Right lobe of liver (tissue), 6 donors: Measurements from ENCODE around the gene TCF12. TPM values are rescaled to one million over a fixed set of nuclear protein-coding genes. Genes with fewer than 3 reads are reported as not detected.

Experiments used
- ATAC-seq, 4 donors: fragments of 200-7000 bp; cut with Tn5 transposase; one replicate each; pipeline ENCODE4 v1.9.1; 2020; ENCODE audit warnings: mild to moderate bottlenecking in 4 of 4, moderate library complexity in 4 of 4
- DNase-seq, 3 donors: peaks; one replicate each; pipeline ENCODE4 v3.0.0-alpha.2; 2020
- H3K27ac ChIP-seq, 3 donors: fragments of 200-600 bp; one replicate each; pipeline ENCODE4 v1.8.0; 2022
- H3K27me3 ChIP-seq, 2 donors: fragments of 200-600 bp; one replicate each; pipeline ENCODE4 v1.8.0; 2022
- H3K36me3 ChIP-seq, 4 donors: fragments of 200-600 bp; sonication (generic) in 1 of 4; one replicate each; pipeline versions ENCODE4 v1.5.1 to v1.8.0; 2017 to 2022; ENCODE audit warnings: control low read depth in 1 of 4
- H3K4me1 ChIP-seq, 4 donors: fragments of 200-600 bp; sonication (generic) in 1 of 4; one replicate each; pipeline versions ENCODE4 v1.5.1 to v1.8.0; 2017 to 2022; ENCODE audit warnings: control low read depth in 1 of 4
- H3K4me3 ChIP-seq, 3 donors: fragments of 200-600 bp; one replicate each; pipeline ENCODE4 v1.8.0; 2022
- H3K9me3 ChIP-seq, 4 donors: fragments of 200-600 bp; sonication (generic) in 1 of 4; one replicate each; pipeline versions ENCODE4 v1.5.1 to v1.8.0; 2017 to 2022; ENCODE audit warnings: control low read depth in 1 of 4
- CTCF ChIP-seq, 4 donors: fragments of 200-600 bp in 3 of 4; fragments of 450-650 bp in 1 of 4; IDR thresholded peaks; one replicate each; pipeline versions ENCODE4 v1.5.1 to v1.8.0; 2016 to 2022; ENCODE audit warnings: antibody characterized with exemption in 4 of 4, mild to moderate bottlenecking in 2 of 4
- POLR2A ChIP-seq: fragments of 450-650 bp; IDR thresholded peaks from one replicate; pipeline ENCODE4 v1.6.1; 2017; ENCODE audit warnings: antibody characterized with exemption, mild to moderate bottlenecking
- WGBS: methylation state at CpG from one replicate; pipeline ENCODE4 v1.1.6; 2018; ENCODE audit warnings: low coverage, low lambda C conversion rate; ENCODE audit not compliant: insufficient coverage; ENCODE audit errors: missing lambda C conversion rate; 5-methylcytosine and 5-hydroxymethylcytosine counted together
- intact Hi-C, 2 donors: fragments of 100-400 bp; cut with DNase I; formaldehyde crosslinking; loops; one replicate each; pipeline versions ENCODE4 v1.11.2 to v1.14.1; 2022
- total RNA-seq, 6 experiments: library from RNA; depleted of rRNA in 2 of 6; stranded (reverse); fragments of >200 nt in 2 of 6; fragmentation: NEBNext Ultra II Directional in 3 of 6; extraction: Animal tissue kit (Norgen Biotek cat#: 25700) in 3 of 6; gene quantifications; one replicate each; pipeline versions ENCODE4 v1.1.0 to v1.2.4, GENCODE V29; 2016 to 2023
- donor health status: DM: no; HTN: yes; CAD: no.
- donor health status: DM: no; HTN: no; CAD: no.
- donor health status: DM: no; HTN: no; CAD: no.
- donor health status: DM: no; HTN: yes; CAD: no.
- donor health status: DM: no; HTN: yes; CAD: no.

Gene TCF12
- total RNA-seq, 6 experiments from 2014 or later, result 28.9 to 41.9 (median 35.3) TPM

- DNase-seq (no peak), ATAC-seq (peak in 1 of 4 donors; percentile 8)
- intact Hi-C loops, result no loop called here
- no peaks in the 10 kb centered on the region for H3K9me3 ChIP-seq
- H3K27ac ChIP-seq, result no peak overlapping the region
- no peak overlapping the region for H3K4me3 ChIP-seq
- H3K36me3 ChIP-seq, result no peaks in the 10 kb centered on the region
- TF ChIP-seq CTCF (IDR thresholded peaks at IDR 0.05) (no peak), POLR2A (no peak)
- no peaks in the 10 kb centered on the region for H3K27me3 ChIP-seq
- 82% methylated on average over 6 of the region's 14 CpGs for WGBS
- no peaks in the 10 kb centered on the region for H3K4me1 ChIP-seq
Observed at GRCh38 chr15:57298843-57299550, 380.6 kb downstream of the TCF12 start.

- H3K4me1 ChIP-seq, result peaks cover 0 to 5% (median 0%) of the 10 kb centered on the region in 4 donors
- no peaks in the 10 kb centered on the region for H3K36me3 ChIP-seq
- ATAC-seq (no peak), DNase-seq (no peak)
- no peak overlapping the region for H3K27ac ChIP-seq
- WGBS, result 53% methylated on average over 3 of the region's 4 CpGs
- TF ChIP-seq POLR2A, result no peak
- no peak for TF ChIP-seq CTCF (IDR thresholded peaks at IDR 0.05)
- H3K9me3 ChIP-seq, result no peaks in the 10 kb centered on the region
- H3K27me3 ChIP-seq, result no peaks in the 10 kb centered on the region
- no peak overlapping the region for H3K4me3 ChIP-seq
- intact Hi-C loops, result loop anchor here (10.0 kb wide), 2 partner anchors 797 to 807 kb away; no protein-coding TSS in a partner anchor
Observed at GRCh38 chr15:57301307-57301706, 382.9 kb downstream of the TCF12 start.

DNA sequence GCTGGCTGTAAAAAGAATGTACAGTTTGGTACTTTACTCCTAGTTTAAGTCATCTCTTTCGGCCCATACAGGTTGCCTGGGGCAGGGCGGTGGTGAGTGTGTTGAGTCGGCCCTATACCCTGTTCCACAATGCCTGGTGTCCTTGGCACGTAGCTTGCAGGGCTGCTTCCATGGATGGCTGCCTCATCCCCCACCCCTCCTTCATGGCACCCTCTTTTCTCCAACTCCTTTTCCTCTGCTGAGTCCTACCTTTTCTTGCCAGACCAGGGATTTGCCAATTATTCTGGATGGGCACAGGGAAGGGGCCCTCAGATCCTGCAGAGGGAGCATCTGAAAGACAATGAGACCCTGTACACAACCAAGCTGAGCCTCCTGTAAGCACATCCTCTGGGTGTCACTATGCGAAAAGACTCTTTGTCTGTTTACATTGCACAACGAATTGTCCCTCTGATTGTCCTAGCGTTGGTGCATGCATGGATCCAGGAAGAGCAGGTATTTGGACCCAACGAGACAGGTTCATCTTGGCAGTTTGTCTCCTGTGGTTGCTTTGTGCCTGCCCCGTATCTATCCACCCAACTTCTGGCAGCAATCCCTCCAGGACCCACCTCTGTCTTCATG, 384.3 kb downstream of the TCF12 start:
- 60% methylated on average over 7 of the region's 9 CpGs for WGBS
- Histone ChIP-seq H3K36me3 (no peaks in the 10 kb centered on the region), H3K4me1 (peaks cover 0 to 17% (median 5%) of the 10 kb centered on the region in 4 donors), H3K9me3 (no peaks in the 10 kb centered on the region), H3K27ac (no peak overlapping the region), H3K27me3 (no peaks in the 10 kb centered on the region), H3K4me3 (no peak overlapping the region)
- no peak for TF ChIP-seq CTCF (IDR thresholded peaks at IDR 0.05)
- no peak for DNase-seq
- intact Hi-C loops, result loop anchor here (10.0 kb wide), 2 partner anchors 798 to 808 kb away; no protein-coding TSS in a partner anchor
- ATAC-seq, result no peak

DNA sequence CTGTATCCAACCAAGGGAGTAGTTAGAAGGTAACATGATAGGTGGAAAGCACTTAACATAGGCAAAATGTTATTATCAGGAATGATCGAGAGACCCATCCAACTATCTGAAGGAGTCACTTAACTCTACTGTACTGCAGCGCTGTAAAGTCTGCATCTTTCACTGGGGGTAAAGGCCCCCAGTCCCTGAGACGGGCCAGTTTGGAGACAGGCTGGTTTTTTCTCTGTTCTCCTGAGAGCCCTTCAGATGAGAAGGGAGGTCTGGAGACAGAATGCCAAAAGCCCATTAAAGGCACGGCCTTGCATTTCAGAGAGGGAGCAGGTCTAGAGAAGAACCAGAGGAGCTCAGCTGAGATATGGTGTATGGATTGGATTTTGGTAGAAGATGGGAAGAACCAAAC, 386.6 kb downstream of the TCF12 start:
- no peaks in the 10 kb centered on the region for H3K27me3 ChIP-seq
- no peaks in the 10 kb centered on the region for H3K9me3 ChIP-seq
- WGBS, result 80% methylated on average over 4 of the region's 4 CpGs
- no peak overlapping the region for H3K27ac ChIP-seq
- DNase-seq (no peak), ATAC-seq (no peak)
- TF ChIP-seq POLR2A (no peak), CTCF (IDR thresholded peaks at IDR 0.05) (no peak)
- no peak overlapping the region for H3K4me3 ChIP-seq
- intact Hi-C loops, result loop anchor here (10.0 kb wide), 2 partner anchors 800 to 810 kb away; no protein-coding TSS in a partner anchor
- peaks cover 0 to 18% (median 5%) of the 10 kb centered on the region in 4 donors for H3K4me1 ChIP-seq
- H3K36me3 ChIP-seq, result no peaks in the 10 kb centered on the region
